ENCODE results near the gene TUBB4A.

The TUBB4A gene

GRCh38 chr19:6534451-6535093 is 32.5 kb upstream of the TUBB4A start:
- H3K36me3 ChIP-seq (ENCODE audit: insufficient read depth, insufficient read length, low read length), result peaks cover 19% of the 10 kb centered on the region

GRCh38 chr19:6533746-6534418 is 31.8 kb upstream of the TUBB4A start:
- peaks cover 29% of the 10 kb centered on the region for H3K9me3 ChIP-seq (ENCODE audit: insufficient read depth, low read length)
- no peak overlapping the region for H3K4me3 ChIP-seq (ENCODE audit: insufficient read length, low read depth)
- peaks cover 15% of the 10 kb centered on the region for H3K27me3 ChIP-seq (ENCODE audit: insufficient read depth, insufficient read length)
- TF ChIP-seq SUZ12 (IDR thresholded peaks at IDR 0.05; ENCODE audit: extremely low read depth, insufficient read depth, insufficient read length), result no peak
- no peak for TF ChIP-seq ZNF274 (IDR thresholded peaks at IDR 0.05; ENCODE audit: low read depth, low read length)
- TF ChIP-seq YY1 (IDR thresholded peaks at IDR 0.05; ENCODE audit: insufficient read depth, insufficient read length), result no peak
- peak overlapping the region; percentile 8 for H3K9ac ChIP-seq (ENCODE audit: insufficient read length, low read depth)
- peaks cover 7% of the 10 kb centered on the region for H3K4me1 ChIP-seq (ENCODE audit: insufficient read depth, insufficient read length)
- DNase-seq (ENCODE audit: low read depth, low spot score), result no peak
- H3K36me3 ChIP-seq (ENCODE audit: insufficient read depth, insufficient read length, low read length), result peaks cover 19% of the 10 kb centered on the region

More at GRCh38 chr19:6534451-6535093, 32.5 kb upstream of the TUBB4A start:
- H3K27me3 ChIP-seq (ENCODE audit: insufficient read depth, insufficient read length), result peaks cover 15% of the 10 kb centered on the region
- no peak for DNase-seq (ENCODE audit: low read depth, low spot score)
- no peak overlapping the region for H3K9ac ChIP-seq (ENCODE audit: insufficient read length, low read depth)
- peaks cover 29% of the 10 kb centered on the region for H3K9me3 ChIP-seq (ENCODE audit: insufficient read depth, low read length)
- TF ChIP-seq SUZ12 (IDR thresholded peaks at IDR 0.05; ENCODE audit: extremely low read depth, insufficient read depth, insufficient read length) (no peak), ZNF274 (IDR thresholded peaks at IDR 0.05; ENCODE audit: low read depth, low read length) (no peak), YY1 (IDR thresholded peaks at IDR 0.05; ENCODE audit: insufficient read depth, insufficient read length) (no peak)
- no peak overlapping the region for H3K4me3 ChIP-seq (ENCODE audit: insufficient read length, low read depth)
- H3K4me1 ChIP-seq (ENCODE audit: insufficient read depth, insufficient read length), result peaks cover 6% of the 10 kb centered on the region

GRCh38 chr19:6533000-6533328 is 30.9 kb upstream of the TUBB4A start:
- DNase-seq (ENCODE audit: low read depth, low spot score), result no peak
- no peak overlapping the region for H3K4me3 ChIP-seq (ENCODE audit: insufficient read length, low read depth)
- TF ChIP-seq ZNF274 (IDR thresholded peaks at IDR 0.05; ENCODE audit: low read depth, low read length) (no peak), YY1 (IDR thresholded peaks at IDR 0.05; ENCODE audit: insufficient read depth, insufficient read length) (no peak), SUZ12 (IDR thresholded peaks at IDR 0.05; ENCODE audit: extremely low read depth, insufficient read depth, insufficient read length) (no peak)
- H3K27me3 ChIP-seq (ENCODE audit: insufficient read depth, insufficient read length), result peaks cover 15% of the 10 kb centered on the region
- H3K9ac ChIP-seq (ENCODE audit: insufficient read length, low read depth), result peak overlapping the region; percentile 92
- H3K9me3 ChIP-seq (ENCODE audit: insufficient read depth, low read length), result peaks cover 27% of the 10 kb centered on the region
- peaks cover 10% of the 10 kb centered on the region for H3K4me1 ChIP-seq (ENCODE audit: insufficient read depth, insufficient read length)
- peaks cover 19% of the 10 kb centered on the region for H3K36me3 ChIP-seq (ENCODE audit: insufficient read depth, insufficient read length, low read length)

- no peak for DNase-seq (ENCODE audit: low read depth, low spot score)
- Histone ChIP-seq H3K27me3 (ENCODE audit: insufficient read depth, insufficient read length) (peaks cover 15% of the 10 kb centered on the region), H3K4me1 (ENCODE audit: insufficient read depth, insufficient read length) (peaks cover 10% of the 10 kb centered on the region), H3K9ac (ENCODE audit: insufficient read length, low read depth) (peak overlapping the region; percentile 92), H3K36me3 (ENCODE audit: insufficient read depth, insufficient read length, low read length) (peaks cover 19% of the 10 kb centered on the region), H3K9me3 (ENCODE audit: insufficient read depth, low read length) (peaks cover 22% of the 10 kb centered on the region), H3K4me3 (ENCODE audit: insufficient read length, low read depth) (peak overlapping the region; percentile 76)
- no peak for TF ChIP-seq SUZ12 (IDR thresholded peaks at IDR 0.05; ENCODE audit: extremely low read depth, insufficient read depth, insufficient read length)
- no peak for TF ChIP-seq ZNF274 (IDR thresholded peaks at IDR 0.05; ENCODE audit: low read depth, low read length)
- TF ChIP-seq YY1 (IDR thresholded peaks at IDR 0.05; ENCODE audit: insufficient read depth, insufficient read length), result no peak
Measured at GRCh38 chr19:6532244-6532999, 30.3 kb upstream of the TUBB4A start.

GRCh38 chr19:6531956-6532243 is 29.8 kb upstream of the TUBB4A start:
- DNase-seq (ENCODE audit: low read depth, low spot score), result no peak
- Histone ChIP-seq H3K9ac (ENCODE audit: insufficient read length, low read depth) (peak overlapping the region; percentile 92), H3K36me3 (ENCODE audit: insufficient read depth, insufficient read length, low read length) (peaks cover 19% of the 10 kb centered on the region), H3K27me3 (ENCODE audit: insufficient read depth, insufficient read length) (peaks cover 15% of the 10 kb centered on the region), H3K9me3 (ENCODE audit: insufficient read depth, low read length) (peaks cover 16% of the 10 kb centered on the region), H3K4me3 (ENCODE audit: insufficient read length, low read depth) (peak overlapping the region; percentile 76), H3K4me1 (ENCODE audit: insufficient read depth, insufficient read length) (peaks cover 10% of the 10 kb centered on the region)
- TF ChIP-seq SUZ12 (IDR thresholded peaks at IDR 0.05; ENCODE audit: extremely low read depth, insufficient read depth, insufficient read length) (no peak), ZNF274 (IDR thresholded peaks at IDR 0.05; ENCODE audit: low read depth, low read length) (no peak), YY1 (IDR thresholded peaks at IDR 0.05; ENCODE audit: insufficient read depth, insufficient read length) (no peak)

- Histone ChIP-seq H3K27me3 (ENCODE audit: insufficient read depth, insufficient read length) (peaks cover 15% of the 10 kb centered on the region), H3K4me3 (ENCODE audit: insufficient read length, low read depth) (peak overlapping the region; percentile 76), H3K9ac (ENCODE audit: insufficient read length, low read depth) (peak overlapping the region; percentile 92), H3K9me3 (ENCODE audit: insufficient read depth, low read length) (peaks cover 11% of the 10 kb centered on the region; the same call in 1 of the 2 replicates), H3K4me1 (ENCODE audit: insufficient read depth, insufficient read length) (peaks cover 10% of the 10 kb centered on the region), H3K36me3 (ENCODE audit: insufficient read depth, insufficient read length, low read length) (peaks cover 19% of the 10 kb centered on the region)
- no peak for DNase-seq (ENCODE audit: low read depth, low spot score)
- no peak for TF ChIP-seq ZNF274 (IDR thresholded peaks at IDR 0.05; ENCODE audit: low read depth, low read length)
- TF ChIP-seq SUZ12 (IDR thresholded peaks at IDR 0.05; ENCODE audit: extremely low read depth, insufficient read depth, insufficient read length), result no peak
- no peak for TF ChIP-seq YY1 (IDR thresholded peaks at IDR 0.05; ENCODE audit: insufficient read depth, insufficient read length)
Measured at GRCh38 chr19:6531163-6531955, 29.2 kb upstream of the TUBB4A start.
